ENCODE results near the gene DEFB124.

The DEFB124 gene

GRCh38 chr20:31514154-31515071 is 39.5 kb upstream of the DEFB124 start, which contains the start of gene HM13:
Gene HM13, plus strand, starts transcription at chr20:31514442. Its CDS starts 110 bp downstream, at chr20:31514552.
- DNase-seq (ENCODE audit: insufficient read length, low spot score), result peak; percentile 92
- TF ChIP-seq POU2F2 (IDR thresholded peaks at IDR 0.05; ENCODE audit: low read depth, low read length) (no peak), POLR2A (IDR thresholded peaks at IDR 0.05; ENCODE audit: low read depth, low read length) (peak; percentile 86), POLR2AphosphoS5 (IDR thresholded peaks at IDR 0.05; ENCODE audit: low read depth, low read length) (peak; percentile 87), SPI1 (IDR thresholded peaks at IDR 0.05; ENCODE audit: low read depth, low read length) (peak; percentile 48), TAF1 (IDR thresholded peaks at IDR 0.05; ENCODE audit: low read depth, low read length) (peak; percentile 46; the same call in 1 of the 2 replicates)
- peak; percentile 99 for FAIRE-seq

- no peak for FAIRE-seq
- TF ChIP-seq PAX5 (IDR thresholded peaks at IDR 0.05; ENCODE audit: insufficient read depth, low read length, severe bottlenecking) (no peak), SPI1 (IDR thresholded peaks at IDR 0.05; ENCODE audit: low read depth, low read length) (no peak), TAF1 (IDR thresholded peaks at IDR 0.05; ENCODE audit: low read depth, low read length) (no peak), POLR2A (IDR thresholded peaks at IDR 0.05; ENCODE audit: low read depth, low read length) (no peak), POLR2AphosphoS5 (IDR thresholded peaks at IDR 0.05; ENCODE audit: low read depth, low read length) (no peak), POU2F2 (IDR thresholded peaks at IDR 0.05; ENCODE audit: low read depth, low read length) (no peak)
- DNase-seq (ENCODE audit: insufficient read length, low spot score), result no peak
These were observed 33.8 kb upstream of the DEFB124 start for GRCh38 chr20:31508517-31509244.

GRCh38 chr20:31505903-31506302 is 31.0 kb upstream of the DEFB124 start:
- FAIRE-seq (no peak), DNase-seq (ENCODE audit: insufficient read length, low spot score) (no peak)

GRCh38 chr20:31502884-31503673 is 28.2 kb upstream of the DEFB124 start:
- DNase-seq (ENCODE audit: insufficient read length, low spot score) (peak; percentile 68), FAIRE-seq (peak; percentile 84)

More at GRCh38 chr20:31505903-31506302, 31.0 kb upstream of the DEFB124 start:
- TF ChIP-seq TAF1 (IDR thresholded peaks at IDR 0.05; ENCODE audit: low read depth, low read length) (no peak), POU2F2 (IDR thresholded peaks at IDR 0.05; ENCODE audit: low read depth, low read length) (no peak), POLR2AphosphoS5 (IDR thresholded peaks at IDR 0.05; ENCODE audit: low read depth, low read length) (no peak), PAX5 (IDR thresholded peaks at IDR 0.05; ENCODE audit: insufficient read depth, low read length, severe bottlenecking) (no peak), SPI1 (IDR thresholded peaks at IDR 0.05; ENCODE audit: low read depth, low read length) (no peak), POLR2A (IDR thresholded peaks at IDR 0.05; ENCODE audit: low read depth, low read length) (no peak)

- TF ChIP-seq PAX5 (IDR thresholded peaks at IDR 0.05; ENCODE audit: insufficient read depth, low read length, severe bottlenecking), result no peak
- no peak for TF ChIP-seq POU2F2 (IDR thresholded peaks at IDR 0.05; ENCODE audit: low read depth, low read length)
- TF ChIP-seq POLR2AphosphoS5 (IDR thresholded peaks at IDR 0.05; ENCODE audit: low read depth, low read length), result no peak
- TF ChIP-seq TAF1 (IDR thresholded peaks at IDR 0.05; ENCODE audit: low read depth, low read length), result no peak
- no peak for TF ChIP-seq POLR2A (IDR thresholded peaks at IDR 0.05; ENCODE audit: low read depth, low read length)
- no peak for TF ChIP-seq SPI1 (IDR thresholded peaks at IDR 0.05; ENCODE audit: low read depth, low read length)
- no peak for FAIRE-seq
- no peak for DNase-seq (ENCODE audit: insufficient read length, low spot score)
These were observed 25.6 kb upstream of the DEFB124 start for GRCh38 chr20:31500527-31500926.

- DNase-seq (ENCODE audit: insufficient read length, low spot score) (no peak), FAIRE-seq (no peak)
- no peak for TF ChIP-seq POU2F2 (IDR thresholded peaks at IDR 0.05; ENCODE audit: low read depth, low read length)
- TF ChIP-seq SPI1 (IDR thresholded peaks at IDR 0.05; ENCODE audit: low read depth, low read length), result no peak
- TF ChIP-seq TAF1 (IDR thresholded peaks at IDR 0.05; ENCODE audit: low read depth, low read length), result no peak
- no peak for TF ChIP-seq PAX5 (IDR thresholded peaks at IDR 0.05; ENCODE audit: insufficient read depth, low read length, severe bottlenecking)
These were observed 23.1 kb upstream of the DEFB124 start for GRCh38 chr20:31497838-31498540.

GRCh38 chr20:31496761-31497295 is 21.9 kb upstream of the DEFB124 start:
- no peak for DNase-seq (ENCODE audit: insufficient read length, low spot score)
- FAIRE-seq, result no peak

GRCh38 chr20:31494131-31494530 is 19.2 kb upstream of the DEFB124 start:
- TF ChIP-seq TAF1 (IDR thresholded peaks at IDR 0.05; ENCODE audit: low read depth, low read length) (no peak), POLR2AphosphoS5 (IDR thresholded peaks at IDR 0.05; ENCODE audit: low read depth, low read length) (no peak), SPI1 (IDR thresholded peaks at IDR 0.05; ENCODE audit: low read depth, low read length) (no peak), PAX5 (IDR thresholded peaks at IDR 0.05; ENCODE audit: insufficient read depth, low read length, severe bottlenecking) (no peak), POLR2A (IDR thresholded peaks at IDR 0.05; ENCODE audit: low read depth, low read length) (no peak), POU2F2 (IDR thresholded peaks at IDR 0.05; ENCODE audit: low read depth, low read length) (no peak)
- DNase-seq (ENCODE audit: insufficient read length, low spot score), result no peak
- no peak for FAIRE-seq

More at GRCh38 chr20:31496761-31497295, 21.9 kb upstream of the DEFB124 start:
- TF ChIP-seq POLR2AphosphoS5 (IDR thresholded peaks at IDR 0.05; ENCODE audit: low read depth, low read length), result no peak
- no peak for TF ChIP-seq POLR2A (IDR thresholded peaks at IDR 0.05; ENCODE audit: low read depth, low read length)
- no peak for TF ChIP-seq PAX5 (IDR thresholded peaks at IDR 0.05; ENCODE audit: insufficient read depth, low read length, severe bottlenecking)
- TF ChIP-seq TAF1 (IDR thresholded peaks at IDR 0.05; ENCODE audit: low read depth, low read length), result no peak
- no peak for TF ChIP-seq POU2F2 (IDR thresholded peaks at IDR 0.05; ENCODE audit: low read depth, low read length)
- no peak for TF ChIP-seq SPI1 (IDR thresholded peaks at IDR 0.05; ENCODE audit: low read depth, low read length)
